Keratinocyte (primary cell): ENCODE data around the gene NOD1. TPM values are rescaled to one million over a fixed set of nuclear protein-coding genes. Genes with fewer than 3 reads are reported as not detected.

Experiments used
- DNase-seq: peaks from one replicate; pipeline ENCODE4 v3.0.0-alpha.2; 2011; ENCODE audit warnings: low read depth, missing footprints, low spot score
- FAIRE-seq: peaks from 2 replicates; lab custom pipeline; 2011; peaks lifted over from hg19 to GRCh38; lab: Jason Lieb, UNC
- H2AFZ ChIP-seq: 2 replicates; pipeline ENCODE4 v1.6.0; 2012; ENCODE audit warnings: low read length, control low read depth, inconsistent platforms; ENCODE audit not compliant: control insufficient read depth
- H3K27ac ChIP-seq: 2 replicates; pipeline ENCODE4 v1.5.1; 2011; ENCODE audit warnings: low read length; ENCODE audit not compliant: control insufficient read depth, insufficient read depth
- H3K27me3 ChIP-seq: 3 replicates; pipeline ENCODE4 v1.6.0; 2011; ENCODE audit warnings: low read length; ENCODE audit not compliant: control insufficient read depth, insufficient read depth; ENCODE audit errors: extremely low read depth
- H3K36me3 ChIP-seq, 2 experiments: 2 replicates in 1 of 2; 3 replicates in 1 of 2; pipeline ENCODE4 v1.5.1; 2011; ENCODE audit warnings: low read length in 2 of 2, mild to moderate bottlenecking in 1 of 2; ENCODE audit not compliant: control insufficient read depth in 2 of 2, insufficient read depth in 2 of 2; ENCODE audit errors: extremely low read depth in 1 of 2
- H3K4me1 ChIP-seq: 3 replicates; pipeline ENCODE4 v1.5.1; 2011; ENCODE audit warnings: low read length; ENCODE audit not compliant: control insufficient read depth, insufficient read depth; ENCODE audit errors: extremely low read depth
- H3K4me2 ChIP-seq: 3 replicates; pipeline ENCODE4 v1.6.0; 2011; ENCODE audit warnings: low read depth, low read length; ENCODE audit not compliant: control insufficient read depth, insufficient read depth; ENCODE audit errors: extremely low read depth
- H3K4me3 ChIP-seq, 3 experiments: fragments of 200-600 bp in 1 of 3; sonication (generic) in 1 of 3; 2 replicates in 2 of 3; 3 replicates in 1 of 3; pipeline ENCODE4 v1.5.1; 2011 to 2016; ENCODE audit warnings: low read length in 3 of 3, mild to moderate bottlenecking in 3 of 3, control low read depth in 2 of 3, inconsistent platforms in 1 of 3, low read depth in 1 of 3, mixed read lengths in 1 of 3, mixed run types in 1 of 3, moderate library complexity in 1 of 3; ENCODE audit not compliant: control insufficient read depth in 2 of 3, insufficient read depth in 2 of 3; ENCODE audit errors: extremely low read depth in 1 of 3
- H3K79me2 ChIP-seq: 2 replicates; pipeline ENCODE4 v1.6.0; 2012; ENCODE audit warnings: low read length; ENCODE audit not compliant: control insufficient read depth, insufficient read depth
- H3K9ac ChIP-seq: 3 replicates; pipeline ENCODE4 v1.6.0; 2011; ENCODE audit warnings: low read length; ENCODE audit not compliant: control insufficient read depth, insufficient read depth; ENCODE audit errors: extremely low read depth
- H3K9me1 ChIP-seq: 3 replicates; pipeline ENCODE4 v1.6.0; 2011; ENCODE audit warnings: low read length; ENCODE audit not compliant: control insufficient read depth, insufficient read depth; ENCODE audit errors: extremely low read depth
- H3K9me3 ChIP-seq: 2 replicates; pipeline ENCODE4 v1.5.1; 2012; ENCODE audit warnings: low read depth, low read length; ENCODE audit not compliant: control insufficient read depth
- H4K20me1 ChIP-seq: 3 replicates; pipeline ENCODE4 v1.6.0; 2011; ENCODE audit warnings: low read length; ENCODE audit not compliant: control insufficient read depth, insufficient read depth; ENCODE audit errors: extremely low read depth
- EZH2 ChIP-seq: IDR thresholded peaks from one replicate; pipeline ENCODE4 v1.6.1; 2012; ENCODE audit warnings: inconsistent platforms, mild to moderate bottlenecking, low read length, moderate library complexity
- dilution Hi-C: fragments of 300-500 bp; cut with MboI; formaldehyde crosslinking; loops from one replicate; pipeline ENCODE4 v1.7.0; 2020; ENCODE audit warnings: low sequenced_read_pairs; ENCODE audit not compliant: extremely low pct_ligation_motif_present
- polyA plus RNA-seq, 5 experiments: library from polyadenylated mRNA; depleted of rRNA in 3 of 5; stranded (reverse) in 3 of 5; stranded (forward) in 1 of 5; unstranded in 1 of 5; fragments of >200 nt; gene quantifications; 1 replicate in 1 of 5; 2 replicates in 3 of 5; 3 replicates in 1 of 5; pipeline versions ENCODE4 v1.2.1 to v1.2.3, GENCODE V29; 2011 to 2012; ENCODE audit warnings: missing spikeins in 2 of 5, low read depth in 1 of 5, low replicate concordance in 1 of 5
- TF ChIP-seq, protein P1 (sequence below), 3 experiments: IDR thresholded peaks in 1 of 3; conservative IDR thresholded peaks in 1 of 3; optimal IDR thresholded peaks in 1 of 3; 2 replicates in 2 of 3; 3 replicates in 1 of 3; pipeline versions ENCODE3 to v1.5.1; 2011; ENCODE audit warnings: low read length in 3 of 3, mild to moderate bottlenecking in 3 of 3, moderate library complexity in 2 of 3, control low read depth in 1 of 3, inconsistent platforms in 1 of 3; ENCODE audit not compliant: insufficient read depth in 2 of 3; ENCODE audit errors: extremely low read depth in 1 of 3

Gene NOD1
- polyA plus RNA-seq, 1 donor (not counting 4 experiments of a cell fraction or from before 2014, with no cell fraction given) = 4.3 TPM

DNA sequence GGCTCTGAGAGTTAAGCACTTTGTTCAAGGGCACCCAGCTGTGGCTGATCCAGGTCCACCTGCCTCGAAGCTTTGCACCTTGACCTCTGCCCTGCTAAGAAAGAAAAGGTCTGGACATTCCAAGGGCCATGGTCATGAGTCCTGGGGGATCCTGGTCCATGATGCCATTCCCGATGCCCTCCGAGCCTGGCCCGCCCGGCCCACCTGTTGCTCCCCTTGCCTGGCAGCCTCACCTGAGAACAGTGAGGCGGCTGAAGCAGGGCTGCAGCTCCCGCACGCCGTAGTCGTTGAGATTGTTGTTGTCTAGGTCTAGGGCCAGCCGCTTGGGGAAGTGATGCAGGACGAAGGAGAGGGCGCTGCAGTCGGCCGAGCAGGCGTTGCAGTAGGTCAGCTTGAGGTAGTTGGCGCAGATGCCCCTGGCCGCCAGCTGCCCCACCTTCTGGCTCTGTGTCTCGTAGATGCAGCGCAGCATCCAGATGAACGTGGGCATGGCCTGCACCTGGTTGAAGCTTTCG, 27.5 kb downstream of the NOD1 start:
- dilution Hi-C loops = no loop called here
- no peaks in the 10 kb centered on the region for H3K9me1 ChIP-seq
- H3K9me3 ChIP-seq = no peaks in the 10 kb centered on the region
- no peak overlapping the region for H3K27ac ChIP-seq
- TF ChIP-seq EZH2 = no peak
- TF ChIP-seq, protein P1, sequence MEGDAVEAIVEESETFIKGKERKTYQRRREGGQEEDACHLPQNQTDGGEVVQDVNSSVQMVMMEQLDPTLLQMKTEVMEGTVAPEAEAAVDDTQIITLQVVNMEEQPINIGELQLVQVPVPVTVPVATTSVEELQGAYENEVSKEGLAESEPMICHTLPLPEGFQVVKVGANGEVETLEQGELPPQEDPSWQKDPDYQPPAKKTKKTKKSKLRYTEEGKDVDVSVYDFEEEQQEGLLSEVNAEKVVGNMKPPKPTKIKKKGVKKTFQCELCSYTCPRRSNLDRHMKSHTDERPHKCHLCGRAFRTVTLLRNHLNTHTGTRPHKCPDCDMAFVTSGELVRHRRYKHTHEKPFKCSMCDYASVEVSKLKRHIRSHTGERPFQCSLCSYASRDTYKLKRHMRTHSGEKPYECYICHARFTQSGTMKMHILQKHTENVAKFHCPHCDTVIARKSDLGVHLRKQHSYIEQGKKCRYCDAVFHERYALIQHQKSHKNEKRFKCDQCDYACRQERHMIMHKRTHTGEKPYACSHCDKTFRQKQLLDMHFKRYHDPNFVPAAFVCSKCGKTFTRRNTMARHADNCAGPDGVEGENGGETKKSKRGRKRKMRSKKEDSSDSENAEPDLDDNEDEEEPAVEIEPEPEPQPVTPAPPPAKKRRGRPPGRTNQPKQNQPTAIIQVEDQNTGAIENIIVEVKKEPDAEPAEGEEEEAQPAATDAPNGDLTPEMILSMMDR (optimal IDR thresholded peaks at IDR 0.05 in 1 of 3, IDR thresholded peaks at IDR 0.05 in 1 of 3, conservative IDR thresholded peaks at IDR 0.05 in 1 of 3; ENCODE audit: extremely low read depth in 1 of 3, insufficient read depth in 2 of 3, low read length in 3 of 3) = no peak
- H3K36me3 ChIP-seq = peaks cover 13 to 16% of the 10 kb centered on the region in 2 experiments
- no peak overlapping the region for H2AFZ ChIP-seq
- H3K27me3 ChIP-seq = no peaks in the 10 kb centered on the region
- no peak overlapping the region for H3K4me2 ChIP-seq
- DNase-seq = no peak
- no peak for FAIRE-seq
- H3K4me1 ChIP-seq = no peaks in the 10 kb centered on the region
- no peaks in the 10 kb centered on the region for H4K20me1 ChIP-seq
- no peak overlapping the region for H3K9ac ChIP-seq
- H3K4me3 ChIP-seq = no peak overlapping the region
- no peaks in the 10 kb centered on the region for H3K79me2 ChIP-seq

DNA sequence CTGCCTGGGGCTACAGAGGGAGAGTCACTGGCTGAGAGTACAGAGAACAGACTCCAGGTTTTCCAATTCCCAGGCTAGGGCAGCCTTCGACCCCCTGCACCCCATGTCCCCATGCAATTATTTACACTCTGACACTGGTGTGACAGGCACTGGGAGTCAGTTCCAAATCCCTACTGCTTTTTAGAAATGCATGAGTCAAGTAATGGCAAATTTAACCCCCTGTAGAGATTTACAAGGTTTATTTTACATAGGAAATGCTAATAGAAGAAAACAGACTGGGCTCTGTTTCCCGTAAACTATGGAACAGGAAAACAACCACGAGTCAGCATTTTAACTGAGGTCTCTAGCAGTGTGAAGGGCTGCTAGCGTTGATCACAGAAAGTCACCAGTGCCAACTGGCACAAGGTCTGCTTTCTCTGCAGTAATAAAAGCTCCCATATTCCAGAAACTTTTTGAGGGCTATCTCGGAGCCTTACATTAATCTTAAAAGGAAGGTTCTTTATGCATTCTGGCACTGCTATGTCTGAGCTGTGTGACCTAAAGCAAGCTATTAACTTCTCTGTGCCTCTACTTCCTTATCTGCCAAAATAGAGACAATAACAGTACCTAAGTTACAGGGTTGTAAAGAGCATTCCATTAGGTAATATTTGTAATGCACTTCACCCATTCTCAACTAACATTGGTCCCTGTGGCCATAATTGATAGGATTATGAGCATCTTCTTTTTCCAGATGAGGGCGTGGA, 28.2 kb downstream of the NOD1 start:
- Histone ChIP-seq H3K4me2 (no peak overlapping the region), H3K9ac (no peak overlapping the region), H2AFZ (no peak overlapping the region), H3K27ac (no peak overlapping the region), H4K20me1 (no peaks in the 10 kb centered on the region), H3K79me2 (no peaks in the 10 kb centered on the region), H3K4me1 (no peaks in the 10 kb centered on the region), H3K9me3 (no peaks in the 10 kb centered on the region), H3K9me1 (no peaks in the 10 kb centered on the region), H3K4me3 (no peak overlapping the region), H3K36me3 (peaks cover 14 to 15% of the 10 kb centered on the region in 2 experiments), H3K27me3 (no peaks in the 10 kb centered on the region)
- dilution Hi-C loops = no loop called here
- TF ChIP-seq, protein P1 (optimal IDR thresholded peaks at IDR 0.05 in 1 of 3, IDR thresholded peaks at IDR 0.05 in 1 of 3, conservative IDR thresholded peaks at IDR 0.05 in 1 of 3; ENCODE audit: extremely low read depth in 1 of 3, insufficient read depth in 2 of 3, low read length in 3 of 3) = no peak
- no peak for TF ChIP-seq EZH2
- FAIRE-seq = no peak
- DNase-seq = no peak
